ENCODE results near the gene PTGER1. TPM values are rescaled to one million over a fixed set of nuclear protein-coding genes. Genes with fewer than 3 reads are reported as not detected.

The PTGER1 gene
- polyA plus RNA-seq, 4 donors = 0.37 to 0.64 TPM; not detected in 2

DNA sequence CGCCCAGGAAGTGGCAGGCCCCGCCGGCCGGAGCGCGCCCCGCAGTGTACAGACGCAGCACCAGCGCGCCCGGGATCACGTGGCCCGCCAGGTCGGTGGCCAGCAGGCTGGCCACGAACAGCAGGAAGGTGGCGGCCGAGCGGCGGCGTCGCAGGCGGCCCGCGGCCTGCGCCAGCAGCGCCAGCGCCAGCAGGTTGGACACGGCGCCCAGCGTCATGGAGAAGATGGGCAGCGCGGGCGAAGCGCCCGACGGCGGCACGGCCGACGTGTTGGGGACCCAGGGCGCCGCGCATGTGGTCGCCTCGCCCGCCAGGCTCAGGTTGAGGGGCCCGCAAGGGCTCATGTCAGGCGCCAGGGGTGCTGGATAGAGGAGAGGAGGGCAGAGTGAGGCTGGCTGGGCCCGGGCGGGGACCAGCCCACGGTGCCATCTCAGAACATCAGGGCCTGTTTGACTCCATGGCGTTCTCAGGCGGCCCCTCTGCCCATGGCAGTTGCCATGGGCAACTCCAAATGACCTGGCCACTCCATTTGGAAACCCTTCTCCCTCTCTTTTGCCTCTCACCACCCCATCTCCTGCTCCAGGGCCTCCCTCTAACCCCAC, 1.1 kb downstream of the PTGER1 start:
- Histone ChIP-seq H3K36me3 (ENCODE audit: control insufficient read depth in 3 of 3, insufficient read depth in 2 of 3, low read depth in 1 of 3, low read length in 3 of 3) (peaks cover 3 to 50% (median 6%) of the 10 kb centered on the region in 3 donors), H3K4me1 (ENCODE audit: control insufficient read depth in 3 of 3, insufficient read depth in 2 of 3, low read depth in 1 of 3, low read length in 2 of 3) (peaks cover 0 to 19% (median 2%) of the 10 kb centered on the region in 3 donors), H3K27me3 (ENCODE audit: control insufficient read depth in 3 of 3, insufficient read depth in 3 of 3, low read length in 3 of 3) (peaks cover 6 to 29% (median 14%) of the 10 kb centered on the region in 3 donors), H3K4me3 (ENCODE audit: low read depth in 1 of 3, low read length in 3 of 3) (peak overlapping the region in 1 of 3 donors; percentile 21), H3K9me3 (ENCODE audit: control insufficient read depth in 2 of 2, insufficient read depth in 1 of 2, low read depth in 1 of 2, low read length in 1 of 2) (no peaks in the 10 kb centered on the region), H3K27ac (ENCODE audit: low read depth in 1 of 3, low read length in 2 of 3) (no peak overlapping the region)
- FAIRE-seq (no peak), DNase-seq (peak in 1 of 2 donors; percentile 53)
- WGBS, 3 donors = 23 to 30% (median 23%) methylated on average over 32 to 53 of the region's 53 CpGs

DNA sequence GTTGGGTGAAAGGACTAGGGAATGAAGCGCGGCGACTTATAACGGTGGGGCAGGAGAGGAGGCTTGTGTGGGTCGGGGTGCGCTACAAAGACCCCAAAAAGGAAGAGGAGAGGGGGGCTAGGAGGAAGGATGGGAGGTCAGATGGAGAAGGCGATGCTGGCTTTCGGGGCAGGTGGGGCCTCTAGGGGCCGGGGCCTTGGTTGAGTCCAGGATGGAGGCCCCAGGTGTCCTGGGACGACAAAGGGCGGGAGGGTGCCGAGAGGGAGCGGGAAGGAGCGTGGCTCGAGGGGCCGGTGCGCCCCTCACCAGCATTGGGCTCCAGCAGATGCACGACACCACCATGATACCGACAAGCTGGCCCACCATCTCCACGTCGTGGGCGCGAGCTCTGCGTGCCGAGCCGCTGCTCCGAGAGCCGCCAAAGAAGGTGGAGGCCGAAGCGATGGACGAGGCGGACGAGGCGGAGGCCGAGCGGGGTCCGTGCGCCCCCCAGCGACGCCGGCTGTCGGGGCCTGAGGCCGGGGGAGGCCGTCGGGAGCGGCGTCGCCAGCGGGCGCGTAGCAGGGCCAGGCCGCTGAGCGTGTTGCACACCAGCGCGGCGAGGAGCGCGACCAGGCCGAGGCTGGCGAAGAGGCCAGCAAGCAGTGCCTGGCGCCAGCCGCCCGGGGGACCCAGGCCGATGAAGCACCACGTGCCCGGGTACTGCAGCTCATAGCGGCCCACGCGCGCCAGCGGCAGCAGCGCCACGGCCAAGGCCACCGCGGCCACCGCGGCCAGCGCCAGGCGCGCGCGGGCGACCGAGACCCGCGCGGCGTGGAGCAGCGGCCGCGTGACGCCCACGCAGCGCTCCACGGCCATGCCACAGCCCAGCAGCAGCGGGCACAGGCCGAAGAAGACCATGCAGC, 1.8 kb downstream of the PTGER1 start:
- Histone ChIP-seq H3K27me3 (ENCODE audit: control insufficient read depth in 3 of 3, insufficient read depth in 3 of 3, low read length in 3 of 3) (peaks cover 6 to 29% (median 14%) of the 10 kb centered on the region in 3 donors), H3K9me3 (ENCODE audit: control insufficient read depth in 2 of 2, insufficient read depth in 1 of 2, low read depth in 1 of 2, low read length in 1 of 2) (no peaks in the 10 kb centered on the region), H3K27ac (ENCODE audit: low read depth in 1 of 3, low read length in 2 of 3) (no peak overlapping the region), H3K4me3 (ENCODE audit: low read depth in 1 of 3, low read length in 3 of 3) (peak overlapping the region in 1 of 3 donors; percentile 21), H3K4me1 (ENCODE audit: control insufficient read depth in 3 of 3, insufficient read depth in 2 of 3, low read depth in 1 of 3, low read length in 2 of 3) (peaks cover 0 to 19% (median 2%) of the 10 kb centered on the region in 3 donors), H3K36me3 (ENCODE audit: control insufficient read depth in 3 of 3, insufficient read depth in 2 of 3, low read depth in 1 of 3, low read length in 3 of 3) (peaks cover 0 to 48% (median 3%) of the 10 kb centered on the region in 3 donors)
- 13 to 21% (median 16%) methylated on average over 60 to 97 of the region's 97 CpGs for WGBS, 3 donors
- DNase-seq (peak in 1 of 2 donors; percentile 45), FAIRE-seq (no peak)

DNA sequence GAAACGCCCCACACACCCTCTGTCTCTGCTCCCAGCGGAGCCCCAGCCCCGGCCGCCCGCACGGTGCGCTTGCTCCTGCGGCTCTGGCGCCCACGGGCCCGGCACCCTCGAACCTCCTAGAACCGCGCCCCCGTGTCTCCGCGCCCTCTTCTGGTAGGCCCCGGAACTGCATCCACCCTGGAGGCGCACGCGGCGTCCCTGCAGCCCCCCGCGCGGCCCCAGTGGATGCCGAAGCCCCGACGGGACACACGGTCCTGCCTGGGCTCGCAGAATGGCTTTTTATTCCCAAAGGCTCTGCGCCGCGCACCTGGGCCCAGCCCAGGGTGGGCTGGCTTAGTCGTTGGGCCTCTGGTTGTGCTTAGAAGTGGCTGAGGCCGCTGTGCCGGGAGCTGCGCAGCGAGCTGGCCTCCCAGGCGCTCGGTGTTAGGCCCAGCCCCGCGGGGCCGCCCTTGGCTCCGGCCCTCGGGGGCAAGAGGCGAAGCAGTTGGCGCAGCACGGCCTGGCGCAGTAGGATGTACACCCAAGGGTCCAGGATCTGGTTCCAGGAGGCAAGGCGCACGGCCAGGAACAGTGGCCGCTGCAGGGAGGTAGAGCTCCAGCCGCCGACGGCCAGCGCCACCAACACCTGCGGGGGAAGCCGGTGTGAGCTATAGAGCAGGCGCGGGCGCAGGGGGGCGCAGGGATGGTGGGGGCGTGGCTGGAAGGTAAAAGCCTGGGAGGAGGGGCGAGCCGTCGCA, 2.8 kb downstream of the PTGER1 start:
- DNase-seq (peak; percentile 51 to 81), FAIRE-seq (no peak)
- H3K27me3 ChIP-seq (ENCODE audit: control insufficient read depth in 3 of 3, insufficient read depth in 3 of 3, low read length in 3 of 3) = peaks cover 6 to 29% (median 14%) of the 10 kb centered on the region in 3 donors
- no peak overlapping the region for H3K27ac ChIP-seq (ENCODE audit: low read depth in 1 of 3, low read length in 2 of 3)
- peak overlapping the region in 1 of 3 donors; percentile 8 for H3K4me3 ChIP-seq (ENCODE audit: low read depth in 1 of 3, low read length in 3 of 3)
- peaks cover 0 to 19% (median 2%) of the 10 kb centered on the region in 3 donors for H3K4me1 ChIP-seq (ENCODE audit: control insufficient read depth in 3 of 3, insufficient read depth in 2 of 3, low read depth in 1 of 3, low read length in 2 of 3)
- peaks cover 0 to 48% (median 3%) of the 10 kb centered on the region in 3 donors for H3K36me3 ChIP-seq (ENCODE audit: control insufficient read depth in 3 of 3, insufficient read depth in 2 of 3, low read depth in 1 of 3, low read length in 3 of 3)
- no peaks in the 10 kb centered on the region for H3K9me3 ChIP-seq (ENCODE audit: control insufficient read depth in 2 of 2, insufficient read depth in 1 of 2, low read depth in 1 of 2, low read length in 1 of 2)
- 4 to 5% (median 4%) methylated on average over 55 to 66 of the region's 66 CpGs for WGBS, 3 donors

DNA sequence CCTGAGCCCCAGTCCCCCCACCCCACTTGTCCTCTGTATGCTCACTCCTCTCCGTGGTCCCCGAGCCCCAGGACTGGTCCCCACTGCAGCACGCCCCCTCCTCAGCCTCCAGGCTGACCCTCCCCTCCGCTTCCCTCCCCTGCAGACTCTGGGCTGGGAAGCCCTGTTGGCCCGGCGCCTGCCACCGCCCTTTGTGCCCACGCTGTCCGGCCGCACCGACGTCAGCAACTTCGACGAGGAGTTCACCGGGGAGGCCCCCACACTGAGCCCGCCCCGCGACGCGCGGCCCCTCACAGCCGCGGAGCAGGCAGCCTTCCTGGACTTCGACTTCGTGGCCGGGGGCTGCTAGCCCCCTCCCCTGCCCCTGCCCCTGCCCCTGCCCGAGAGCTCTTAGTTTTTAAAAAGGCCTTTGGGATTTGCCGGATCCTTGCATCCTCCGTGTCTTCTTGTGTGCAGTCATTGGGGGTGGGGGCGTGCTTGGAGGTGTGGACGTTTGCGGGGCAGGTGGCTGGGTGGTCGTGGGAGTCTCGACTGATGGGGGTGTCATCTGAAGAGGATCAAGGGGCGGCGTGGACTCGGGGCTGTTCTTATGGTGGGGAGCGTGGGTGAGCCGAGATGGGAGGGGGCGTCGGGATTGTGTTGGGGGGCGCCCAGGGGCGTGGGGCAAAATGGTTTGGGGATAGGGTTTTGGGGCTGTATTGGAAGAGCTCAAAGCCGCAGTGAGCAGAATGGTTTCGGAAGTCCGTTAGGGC, 3.5 kb downstream of the PTGER1 start:
- peaks cover 0 to 19% (median 2%) of the 10 kb centered on the region in 3 donors for H3K4me1 ChIP-seq (ENCODE audit: control insufficient read depth in 3 of 3, insufficient read depth in 2 of 3, low read depth in 1 of 3, low read length in 2 of 3)
- peaks cover 6 to 29% (median 14%) of the 10 kb centered on the region in 3 donors for H3K27me3 ChIP-seq (ENCODE audit: control insufficient read depth in 3 of 3, insufficient read depth in 3 of 3, low read length in 3 of 3)
- no peak overlapping the region for H3K27ac ChIP-seq (ENCODE audit: low read depth in 1 of 3, low read length in 2 of 3)
- H3K4me3 ChIP-seq (ENCODE audit: low read depth in 1 of 3, low read length in 3 of 3) = no peak overlapping the region
- FAIRE-seq (no peak), DNase-seq (no peak)
- 63 to 73% (median 67%) methylated on average over 38 to 46 of the region's 46 CpGs for WGBS, 3 donors
- H3K36me3 ChIP-seq (ENCODE audit: control insufficient read depth in 3 of 3, insufficient read depth in 2 of 3, low read depth in 1 of 3, low read length in 3 of 3) = peaks cover 0 to 52% (median 3%) of the 10 kb centered on the region in 3 donors
- H3K9me3 ChIP-seq (ENCODE audit: control insufficient read depth in 2 of 2, insufficient read depth in 1 of 2, low read depth in 1 of 2, low read length in 1 of 2) = no peaks in the 10 kb centered on the region

DNA sequence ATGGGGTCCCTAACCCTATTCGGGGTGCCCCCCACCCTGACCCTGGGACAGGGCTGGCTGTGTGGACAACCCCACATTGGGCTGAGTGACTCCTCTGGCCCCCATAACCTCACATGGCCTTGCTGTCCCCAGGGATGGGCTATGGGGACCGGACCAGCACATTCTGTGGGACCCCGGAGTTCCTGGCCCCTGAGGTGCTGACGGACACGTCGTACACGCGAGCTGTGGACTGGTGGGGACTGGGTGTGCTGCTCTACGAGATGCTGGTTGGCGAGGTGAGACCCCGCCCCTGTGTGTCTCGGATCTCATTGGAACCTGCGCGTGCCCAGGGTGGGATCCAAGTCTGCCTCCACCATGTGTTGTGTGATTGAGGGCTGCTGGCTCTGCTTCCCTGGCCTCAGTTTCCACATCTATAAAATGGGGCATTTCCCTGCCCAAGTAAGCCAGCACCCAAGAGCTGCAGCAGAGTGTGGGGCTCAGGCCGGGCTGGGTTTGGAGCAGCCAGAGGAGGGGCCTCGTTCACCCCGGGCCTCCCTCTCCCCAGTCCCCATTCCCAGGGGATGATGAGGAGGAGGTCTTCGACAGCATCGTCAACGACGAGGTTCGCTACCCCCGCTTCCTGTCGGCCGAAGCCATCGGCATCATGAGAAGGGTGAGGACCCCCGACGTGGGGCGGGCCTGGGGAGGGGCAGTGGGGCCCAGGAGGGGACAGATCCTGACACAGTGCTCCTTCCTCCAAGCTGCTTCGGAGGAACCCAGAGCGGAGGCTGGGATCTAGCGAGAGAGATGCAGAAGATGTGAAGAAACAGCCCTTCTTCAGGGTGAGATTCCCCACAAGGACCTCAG, 4.9 kb downstream of the PTGER1 start:
- no peak for FAIRE-seq
- no peak overlapping the region for H3K4me3 ChIP-seq (ENCODE audit: low read depth in 1 of 3, low read length in 3 of 3)
- H3K4me1 ChIP-seq (ENCODE audit: control insufficient read depth in 3 of 3, insufficient read depth in 2 of 3, low read depth in 1 of 3, low read length in 2 of 3) = peaks cover 0 to 14% (median 2%) of the 10 kb centered on the region in 3 donors
- no peak overlapping the region for H3K27ac ChIP-seq (ENCODE audit: low read depth in 1 of 3, low read length in 2 of 3)
- H3K36me3 ChIP-seq (ENCODE audit: control insufficient read depth in 3 of 3, insufficient read depth in 2 of 3, low read depth in 1 of 3, low read length in 3 of 3) = peaks cover 0 to 60% (median 3%) of the 10 kb centered on the region in 3 donors
- H3K27me3 ChIP-seq (ENCODE audit: control insufficient read depth in 3 of 3, insufficient read depth in 3 of 3, low read length in 3 of 3) = peaks cover 6 to 24% (median 14%) of the 10 kb centered on the region in 3 donors
- no peak for DNase-seq
- WGBS, 3 donors = 82 to 93% (median 89%) methylated on average over 31 to 32 of the region's 32 CpGs
- H3K9me3 ChIP-seq (ENCODE audit: control insufficient read depth in 2 of 2, insufficient read depth in 1 of 2, low read depth in 1 of 2, low read length in 1 of 2) = no peaks in the 10 kb centered on the region

DNA sequence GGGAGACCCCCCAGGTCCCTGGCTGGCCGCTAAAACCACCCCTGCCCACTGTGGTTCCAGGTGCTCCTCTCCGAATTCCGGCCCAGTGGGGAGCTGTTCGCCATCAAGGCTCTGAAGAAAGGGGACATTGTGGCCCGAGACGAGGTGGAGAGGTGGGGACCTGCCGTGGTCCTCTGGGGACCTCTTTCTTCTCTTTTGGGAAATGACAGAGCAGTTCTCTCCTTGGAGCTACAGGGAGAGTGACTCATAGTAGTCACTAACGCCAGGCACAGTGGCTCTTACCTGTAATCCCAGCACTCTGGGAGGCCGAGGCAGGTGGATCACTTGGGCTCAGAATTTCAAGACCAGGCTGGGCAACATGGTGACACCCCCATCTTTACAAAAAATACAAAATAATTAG, 7.3 kb downstream of the PTGER1 start:
- 44 to 74% (median 64%) methylated on average over 9 of the region's 9 CpGs for WGBS, 3 donors
- Histone ChIP-seq H3K27me3 (ENCODE audit: control insufficient read depth in 3 of 3, insufficient read depth in 3 of 3, low read length in 3 of 3) (peaks cover 2 to 7% (median 3%) of the 10 kb centered on the region in 3 donors), H3K36me3 (ENCODE audit: control insufficient read depth in 3 of 3, insufficient read depth in 2 of 3, low read depth in 1 of 3, low read length in 3 of 3) (peaks cover 0 to 80% (median 7%) of the 10 kb centered on the region in 3 donors), H3K9me3 (ENCODE audit: control insufficient read depth in 2 of 2, insufficient read depth in 1 of 2, low read depth in 1 of 2, low read length in 1 of 2) (no peaks in the 10 kb centered on the region), H3K4me1 (ENCODE audit: control insufficient read depth in 3 of 3, insufficient read depth in 2 of 3, low read depth in 1 of 3, low read length in 2 of 3) (peaks cover 0 to 7% (median 2%) of the 10 kb centered on the region in 3 donors), H3K27ac (ENCODE audit: low read depth in 1 of 3, low read length in 2 of 3) (no peak overlapping the region), H3K4me3 (ENCODE audit: low read depth in 1 of 3, low read length in 3 of 3) (no peak overlapping the region)
- FAIRE-seq (no peak), DNase-seq (no peak)

DNA sequence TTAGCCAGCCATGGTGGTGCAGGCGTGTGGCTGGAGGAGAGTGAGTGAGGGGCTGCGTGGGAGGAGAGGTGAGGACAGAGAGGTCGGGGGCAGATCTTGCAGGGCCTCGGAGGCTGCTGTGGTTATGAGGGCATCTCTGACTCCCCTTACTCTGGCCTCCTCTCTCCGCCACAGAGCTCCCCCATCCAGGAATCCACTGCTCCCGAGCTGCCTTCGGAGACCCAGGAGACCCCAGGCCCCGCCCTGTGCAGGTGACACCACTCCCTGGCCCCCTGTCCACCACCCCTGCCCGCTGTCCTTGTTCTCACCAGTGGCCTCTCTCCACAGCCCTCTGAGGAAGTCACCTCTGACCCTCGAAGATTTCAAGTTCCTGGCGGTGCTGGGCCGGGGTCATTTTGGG, 7.8 kb downstream of the PTGER1 start:
- no peak overlapping the region for H3K27ac ChIP-seq (ENCODE audit: low read depth in 1 of 3, low read length in 2 of 3)
- peaks cover 0 to 81% (median 7%) of the 10 kb centered on the region in 3 donors for H3K36me3 ChIP-seq (ENCODE audit: control insufficient read depth in 3 of 3, insufficient read depth in 2 of 3, low read depth in 1 of 3, low read length in 3 of 3)
- DNase-seq (no peak), FAIRE-seq (no peak)
- peaks cover 0 to 2% (median under 1%) of the 10 kb centered on the region in 3 donors for H3K27me3 ChIP-seq (ENCODE audit: control insufficient read depth in 3 of 3, insufficient read depth in 3 of 3, low read length in 3 of 3)
- 75 to 85% (median 84%) methylated on average over 11 to 12 of the region's 12 CpGs for WGBS, 3 donors
- H3K4me1 ChIP-seq (ENCODE audit: control insufficient read depth in 3 of 3, insufficient read depth in 2 of 3, low read depth in 1 of 3, low read length in 2 of 3) = peaks cover 0 to 2% (median 0%) of the 10 kb centered on the region in 3 donors
- H3K9me3 ChIP-seq (ENCODE audit: control insufficient read depth in 2 of 2, insufficient read depth in 1 of 2, low read depth in 1 of 2, low read length in 1 of 2) = no peaks in the 10 kb centered on the region
- no peak overlapping the region for H3K4me3 ChIP-seq (ENCODE audit: low read depth in 1 of 3, low read length in 3 of 3)

All from small intestine (tissue), 7 donors.